Activated T-helper 17 cell treated with anti-CD3 and anti-CD28 coated beads, Interleukin-2, amount 50 U/mL, for 72 hours (primary cell): ENCODE results near the gene SYNGR4. TPM values are rescaled to one million over a fixed set of nuclear protein-coding genes. Genes with fewer than 3 reads are reported as not detected.

Source experiments
- ATAC-seq: fragments of 150-1000 bp; cut with Tn5 transposase; replicated peaks from 2 replicates; pipeline ENCODE4 v1.10.0; 2021; ENCODE audit warnings: mild to moderate bottlenecking, moderate library complexity
- H3K27ac Mint-ChIP-seq: one replicate; pipeline ENCODE4 v1.8.0; 2022; ENCODE audit warnings: mixed read lengths
- H3K27me3 Mint-ChIP-seq: one replicate; pipeline ENCODE4 v1.8.0; 2022; ENCODE audit warnings: mixed read lengths
- H3K36me3 Mint-ChIP-seq: one replicate; pipeline ENCODE4 v1.8.0; 2022; ENCODE audit warnings: low read depth, mild to moderate bottlenecking, mixed read lengths
- H3K4me1 Mint-ChIP-seq: one replicate; pipeline ENCODE4 v1.8.0; 2022; ENCODE audit warnings: mixed read lengths
- H3K4me3 Mint-ChIP-seq: one replicate; pipeline ENCODE4 v1.8.0; 2022; ENCODE audit warnings: mild to moderate bottlenecking, mixed read lengths
- H3K9me3 Mint-ChIP-seq: one replicate; pipeline ENCODE4 v1.8.0; 2022; ENCODE audit warnings: mixed read lengths
- total RNA-seq, 2 donors: library from RNA; stranded (reverse); gene quantifications; one replicate each; pipeline ENCODE4 v1.2.3, GENCODE V29; 2022

Gene SYNGR4
- total RNA-seq, 2 donors from 2014 or later = not detected

DNA sequence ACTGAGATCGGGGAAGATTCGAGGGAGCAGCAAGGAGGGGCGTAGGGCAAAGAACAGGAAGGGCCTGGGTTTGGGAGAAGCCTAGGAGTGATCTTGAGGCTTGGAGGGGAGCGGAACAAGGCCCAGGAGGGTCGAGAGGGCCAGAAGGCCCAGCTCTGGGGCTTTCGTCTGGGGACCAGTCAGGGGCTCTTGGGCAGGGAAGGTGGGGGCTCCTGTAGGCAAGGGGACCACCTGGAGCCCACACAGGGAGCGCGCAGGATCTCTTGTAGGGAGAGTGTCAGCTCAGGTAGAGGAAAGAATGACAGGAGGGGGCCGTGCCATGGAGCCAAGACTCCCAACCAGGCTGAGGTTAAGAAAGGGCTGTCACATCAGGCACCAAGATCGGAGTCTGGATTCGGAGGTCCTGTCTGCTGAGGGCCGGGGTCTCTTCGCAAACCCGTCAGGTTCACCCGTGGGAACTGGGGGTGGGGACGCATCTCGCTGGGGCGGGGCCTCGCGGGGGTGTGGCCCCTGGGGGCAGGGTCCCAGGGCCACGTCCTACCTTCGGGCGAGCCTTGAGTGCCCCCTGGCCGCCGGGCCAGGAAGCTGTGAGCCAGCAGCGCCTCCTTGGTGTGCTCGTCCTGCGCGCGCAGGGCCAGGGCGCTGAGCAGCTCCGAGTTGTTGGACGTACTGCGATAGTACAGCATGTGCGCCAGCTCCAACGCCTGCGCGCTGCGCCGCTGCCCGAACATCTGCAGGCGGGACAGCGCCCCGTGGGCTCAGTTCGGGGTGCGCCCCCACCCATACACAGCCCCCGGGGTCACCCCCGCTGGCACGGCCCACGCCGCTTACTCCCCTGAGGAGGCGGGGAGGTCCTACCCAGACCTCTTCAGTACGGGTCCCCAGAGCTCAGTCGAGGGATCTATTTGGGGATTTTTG, 30.4 kb upstream of the SYNGR4 start:
- ATAC-seq = peak; percentile 77
- no peaks in the 10 kb centered on the region for H3K9me3 Mint-ChIP-seq
- peaks cover 48% of the 10 kb centered on the region for H3K36me3 Mint-ChIP-seq
- H3K27me3 Mint-ChIP-seq = no peaks in the 10 kb centered on the region
- peak overlapping the region; percentile 94 for H3K27ac Mint-ChIP-seq
- H3K4me1 Mint-ChIP-seq = peaks cover 27% of the 10 kb centered on the region
- peak overlapping the region; percentile 91 for H3K4me3 Mint-ChIP-seq

DNA sequence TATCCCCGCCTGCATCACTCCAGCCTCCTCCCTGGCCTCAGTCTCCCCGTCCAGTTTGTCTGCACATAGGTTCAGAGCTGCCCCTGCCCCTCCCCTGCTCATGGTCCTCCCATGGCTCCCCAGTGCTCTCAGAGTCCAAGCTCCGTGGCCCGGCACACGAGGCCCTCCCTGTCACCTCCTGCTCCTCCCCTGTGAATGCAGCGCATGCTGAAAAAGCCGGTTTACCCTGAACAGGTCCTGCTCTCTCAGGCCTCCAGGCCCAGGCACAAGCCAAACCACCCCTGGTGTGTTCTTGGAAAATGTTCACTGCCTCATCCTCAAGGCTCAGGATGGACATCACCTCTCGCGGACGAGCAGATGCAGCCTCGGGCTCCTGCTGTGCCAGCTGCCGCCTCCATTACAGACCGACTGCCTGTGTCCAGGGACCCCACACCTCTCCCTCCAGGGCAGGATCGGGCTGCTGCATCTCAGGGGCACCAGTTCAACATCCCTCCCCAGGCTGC, 25.9 kb upstream of the SYNGR4 start:
- H3K36me3 Mint-ChIP-seq = peaks cover 5% of the 10 kb centered on the region
- H3K9me3 Mint-ChIP-seq = no peaks in the 10 kb centered on the region
- H3K4me3 Mint-ChIP-seq = no peak overlapping the region
- H3K4me1 Mint-ChIP-seq = peaks cover 6% of the 10 kb centered on the region
- ATAC-seq = no peak
- no peaks in the 10 kb centered on the region for H3K27me3 Mint-ChIP-seq
- H3K27ac Mint-ChIP-seq = no peak overlapping the region

DNA sequence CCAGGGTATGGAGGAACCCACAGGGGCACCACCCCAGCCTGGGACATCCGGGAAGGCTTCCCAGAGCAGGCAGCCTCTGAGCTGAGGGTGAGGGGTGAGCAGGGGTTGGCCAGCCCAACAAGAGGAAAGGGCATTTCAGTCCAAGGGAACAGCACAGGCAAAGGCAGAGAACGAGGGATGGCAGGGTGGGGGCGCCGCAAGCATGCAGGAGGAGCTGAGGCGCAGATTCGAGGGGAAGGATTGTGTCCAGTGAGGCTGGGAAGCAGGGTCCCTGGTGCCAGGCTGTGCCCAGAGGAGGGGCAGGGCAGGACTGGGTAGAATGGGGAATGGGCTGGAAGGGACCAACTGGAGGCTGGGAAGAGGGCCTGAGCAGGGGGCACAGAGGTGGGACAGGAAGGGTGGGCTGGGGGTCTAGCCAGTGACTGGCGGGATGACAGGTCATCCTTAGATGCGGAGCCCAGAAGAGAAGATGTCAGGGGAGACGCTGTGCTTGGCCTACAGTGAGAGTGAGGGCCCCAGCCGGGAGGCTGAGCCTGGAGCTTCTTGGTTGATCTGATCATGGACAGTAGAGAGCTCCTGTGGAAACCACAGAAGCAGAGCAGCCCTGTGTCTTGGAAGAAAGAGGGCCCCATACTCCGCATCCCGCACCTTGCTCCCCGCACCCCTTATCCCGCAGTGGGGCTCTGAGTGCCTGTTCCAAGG, 25.2 kb upstream of the SYNGR4 start:
- H3K4me1 Mint-ChIP-seq = peaks cover 6% of the 10 kb centered on the region
- no peak overlapping the region for H3K4me3 Mint-ChIP-seq
- ATAC-seq = no peak
- H3K9me3 Mint-ChIP-seq = no peaks in the 10 kb centered on the region
- H3K27ac Mint-ChIP-seq = peak overlapping the region; percentile 72
- H3K27me3 Mint-ChIP-seq = no peaks in the 10 kb centered on the region
- no peaks in the 10 kb centered on the region for H3K36me3 Mint-ChIP-seq

DNA sequence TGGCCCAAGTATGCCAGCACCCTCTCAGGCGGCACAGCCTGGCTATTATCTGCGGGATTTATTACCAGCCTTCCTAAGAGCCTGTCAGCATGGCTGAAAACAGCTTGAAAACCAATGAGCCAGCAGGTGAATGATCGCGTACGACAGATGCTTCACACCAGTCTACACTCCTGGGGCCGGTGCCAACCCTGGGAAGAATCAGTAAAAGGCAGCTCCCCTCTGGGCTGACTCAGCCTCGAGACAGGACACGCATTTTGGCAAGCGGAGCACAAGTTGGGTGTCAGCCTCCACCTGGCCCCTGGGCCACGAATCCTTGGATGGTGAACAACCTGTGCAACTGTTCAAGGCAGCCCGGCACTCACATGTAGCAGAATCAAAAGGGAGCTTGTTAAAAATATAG, 23.2 kb upstream of the SYNGR4 start:
- no peak for ATAC-seq
- no peaks in the 10 kb centered on the region for H3K4me1 Mint-ChIP-seq
- H3K36me3 Mint-ChIP-seq = no peaks in the 10 kb centered on the region

DNA sequence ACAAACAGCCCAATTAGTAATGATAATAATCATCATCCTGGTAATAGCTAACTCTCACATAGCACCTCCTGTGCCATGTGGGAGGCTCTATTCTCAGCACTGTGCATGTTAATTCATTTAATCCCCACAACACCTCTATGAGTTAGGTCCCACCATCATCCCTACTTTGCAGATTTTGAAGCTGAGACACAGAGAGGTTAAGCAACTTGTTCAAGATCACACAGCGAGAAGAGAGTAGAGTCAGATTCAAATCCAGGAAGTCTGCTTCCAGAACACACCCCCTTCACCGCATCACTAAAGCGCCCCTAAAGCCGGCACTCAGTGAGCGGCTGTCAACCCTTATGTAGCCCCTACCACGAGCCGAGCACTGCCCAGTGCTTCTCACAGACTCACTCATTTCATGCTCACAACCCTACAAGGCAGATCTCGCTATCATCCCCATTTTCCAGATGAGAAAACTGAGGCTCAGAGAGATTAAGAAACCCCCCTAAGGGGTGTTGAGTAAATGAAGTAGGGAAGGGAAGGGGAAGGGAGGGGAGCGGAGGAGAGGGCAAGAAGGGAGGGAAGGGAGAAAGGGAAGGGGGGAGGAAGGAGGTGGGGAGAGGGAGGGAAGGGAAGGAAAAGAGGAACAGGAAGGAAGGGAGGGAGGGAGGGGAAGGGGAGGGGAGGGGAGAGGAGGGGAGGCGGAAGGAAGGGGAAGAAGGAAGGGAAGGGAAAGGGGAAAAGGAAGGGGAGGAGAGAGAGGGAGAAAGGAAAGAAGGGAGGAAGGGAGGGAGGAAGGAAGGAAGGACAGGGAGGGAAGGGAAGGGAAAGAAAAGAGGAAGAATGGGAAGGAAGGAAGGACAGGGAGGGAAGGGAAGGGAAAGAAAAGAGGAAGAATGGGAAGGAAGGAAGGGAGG, 22.4 kb upstream of the SYNGR4 start:
- Mint-ChIP-seq H3K4me1 (no peaks in the 10 kb centered on the region), H3K9me3 (no peaks in the 10 kb centered on the region), H3K27ac (no peak overlapping the region), H3K4me3 (no peak overlapping the region), H3K36me3 (no peaks in the 10 kb centered on the region), H3K27me3 (no peaks in the 10 kb centered on the region)
- ATAC-seq = no peak

More for the DNA sequence above, 23.2 kb upstream of the SYNGR4 start:
- no peaks in the 10 kb centered on the region for H3K9me3 Mint-ChIP-seq
- no peak overlapping the region for H3K4me3 Mint-ChIP-seq
- no peaks in the 10 kb centered on the region for H3K27me3 Mint-ChIP-seq
- H3K27ac Mint-ChIP-seq = no peak overlapping the region

DNA sequence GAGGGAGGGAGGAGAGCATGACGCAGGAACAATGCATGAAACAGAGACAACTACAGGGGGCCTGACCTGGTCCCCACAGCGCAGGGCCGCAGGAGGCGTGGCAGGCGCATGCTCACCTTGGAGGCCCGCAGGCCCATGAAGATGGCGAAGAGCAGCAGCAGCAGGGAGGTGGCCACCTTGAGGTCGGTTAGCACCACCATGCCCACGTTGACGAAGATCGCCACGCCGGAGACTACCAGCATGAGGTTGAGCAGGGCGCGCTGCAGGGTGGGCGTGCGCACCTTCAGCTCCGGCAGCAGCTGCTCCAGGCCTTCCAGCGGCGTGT, 21.8 kb upstream of the SYNGR4 start:
- Mint-ChIP-seq H3K9me3 (no peaks in the 10 kb centered on the region), H3K4me1 (no peaks in the 10 kb centered on the region), H3K36me3 (no peaks in the 10 kb centered on the region), H3K4me3 (no peak overlapping the region), H3K27ac (no peak overlapping the region), H3K27me3 (no peaks in the 10 kb centered on the region)
- ATAC-seq = no peak

DNA sequence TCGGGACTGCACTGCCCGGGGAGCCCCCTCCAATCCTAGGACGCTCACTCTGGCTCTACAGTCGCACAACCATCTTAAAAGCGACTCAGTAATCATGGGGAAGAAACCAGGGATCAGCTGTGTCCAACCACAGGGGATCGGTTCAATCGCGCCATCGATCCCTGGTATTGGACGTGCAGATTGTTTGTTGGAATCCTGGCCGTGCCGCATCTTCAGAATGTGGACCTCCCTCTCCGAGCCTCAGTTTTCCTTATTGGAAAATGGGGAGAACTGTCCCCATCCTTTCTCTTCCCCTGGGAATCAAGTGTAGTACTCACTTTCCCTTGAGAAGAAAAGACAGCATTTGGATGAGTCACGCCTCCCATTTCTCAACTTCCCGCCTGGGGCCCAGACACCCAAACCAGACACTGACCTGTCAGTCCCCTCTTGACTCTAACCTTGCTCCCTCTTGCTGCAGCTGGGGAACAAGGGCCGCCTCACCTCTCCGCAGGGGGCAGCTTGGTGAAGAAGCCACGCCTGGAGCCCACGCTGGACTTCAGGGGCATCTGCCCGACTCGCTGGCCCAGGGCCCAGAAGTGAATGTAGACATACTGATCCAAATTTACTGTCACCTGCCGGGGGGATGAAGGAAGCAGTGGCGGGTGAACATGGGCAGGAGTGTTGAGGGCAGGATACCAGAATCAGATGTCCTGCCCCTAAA, 21.2 kb upstream of the SYNGR4 start:
- H3K4me3 Mint-ChIP-seq = no peak overlapping the region
- no peaks in the 10 kb centered on the region for H3K4me1 Mint-ChIP-seq
- ATAC-seq = no peak
- no peaks in the 10 kb centered on the region for H3K9me3 Mint-ChIP-seq
- H3K36me3 Mint-ChIP-seq = no peaks in the 10 kb centered on the region
- H3K27ac Mint-ChIP-seq = no peak overlapping the region
- H3K27me3 Mint-ChIP-seq = no peaks in the 10 kb centered on the region

DNA sequence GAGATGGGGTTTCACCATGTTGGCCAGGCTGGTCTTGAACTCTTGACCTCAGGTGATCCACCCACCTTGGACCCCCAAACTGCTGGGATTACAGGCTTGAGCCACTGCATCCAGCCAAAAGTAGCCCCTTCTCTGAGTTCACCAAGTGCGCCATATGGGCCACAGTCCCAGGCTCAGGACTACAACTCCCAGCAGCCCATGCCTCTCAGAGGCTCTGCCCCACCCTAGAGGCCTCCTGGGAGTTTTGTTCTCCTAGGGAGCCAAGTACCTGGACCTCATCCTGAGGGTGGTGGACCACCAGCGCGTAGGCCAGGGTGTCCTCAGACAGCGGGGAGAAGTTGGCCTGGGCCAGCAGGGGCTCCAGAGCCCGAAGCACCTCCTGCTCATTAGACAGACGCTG, 19.3 kb upstream of the SYNGR4 start:
- Mint-ChIP-seq H3K4me3 (no peak overlapping the region), H3K9me3 (no peaks in the 10 kb centered on the region), H3K4me1 (peaks cover 6% of the 10 kb centered on the region), H3K36me3 (peaks cover 6% of the 10 kb centered on the region), H3K27ac (no peak overlapping the region), H3K27me3 (no peaks in the 10 kb centered on the region)
- no peak for ATAC-seq

DNA sequence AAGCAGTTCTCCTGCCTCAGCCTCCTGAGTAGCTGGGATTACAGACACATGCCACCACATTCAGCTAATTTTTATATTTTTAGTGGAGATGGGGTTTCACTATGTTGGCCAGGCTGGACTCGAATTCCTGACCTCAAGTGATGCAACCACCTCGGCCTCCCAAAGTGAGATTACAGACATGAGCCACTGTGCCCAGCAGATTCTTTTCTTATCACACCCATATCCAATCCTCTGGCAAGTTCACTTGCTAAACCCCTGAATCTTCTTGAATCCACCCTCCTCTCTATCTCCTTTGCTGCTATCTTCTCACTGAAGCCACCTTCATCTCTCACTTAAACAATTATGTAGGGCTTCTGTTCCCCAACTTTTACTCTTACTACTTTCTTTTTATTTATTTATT, 18.0 kb upstream of the SYNGR4 start:
- no peak overlapping the region for H3K4me3 Mint-ChIP-seq
- ATAC-seq = no peak
- no peak overlapping the region for H3K27ac Mint-ChIP-seq
- H3K4me1 Mint-ChIP-seq = peaks cover 9% of the 10 kb centered on the region
- peaks cover 6% of the 10 kb centered on the region for H3K36me3 Mint-ChIP-seq
- no peaks in the 10 kb centered on the region for H3K27me3 Mint-ChIP-seq
- no peaks in the 10 kb centered on the region for H3K9me3 Mint-ChIP-seq

DNA sequence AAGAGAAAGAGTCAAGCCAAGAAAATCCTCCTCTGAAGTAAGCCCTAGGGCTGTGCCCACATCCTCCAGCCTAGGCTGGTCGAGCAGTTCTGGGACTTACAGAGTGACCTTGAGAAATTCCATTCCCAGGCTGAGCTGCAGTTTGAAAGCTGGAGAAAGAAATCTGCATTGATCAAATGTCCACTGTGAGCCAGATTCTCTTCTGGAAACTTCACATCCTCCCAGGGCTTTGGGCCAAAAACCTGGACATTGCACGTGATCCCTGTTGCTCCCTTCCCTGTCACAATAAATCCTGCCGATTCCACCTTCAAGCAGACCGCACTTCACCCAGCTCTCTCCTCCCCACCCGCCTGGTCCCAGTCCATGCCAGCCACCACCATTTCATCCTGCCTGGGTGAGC, 16.1 kb upstream of the SYNGR4 start:
- ATAC-seq = no peak

DNA sequence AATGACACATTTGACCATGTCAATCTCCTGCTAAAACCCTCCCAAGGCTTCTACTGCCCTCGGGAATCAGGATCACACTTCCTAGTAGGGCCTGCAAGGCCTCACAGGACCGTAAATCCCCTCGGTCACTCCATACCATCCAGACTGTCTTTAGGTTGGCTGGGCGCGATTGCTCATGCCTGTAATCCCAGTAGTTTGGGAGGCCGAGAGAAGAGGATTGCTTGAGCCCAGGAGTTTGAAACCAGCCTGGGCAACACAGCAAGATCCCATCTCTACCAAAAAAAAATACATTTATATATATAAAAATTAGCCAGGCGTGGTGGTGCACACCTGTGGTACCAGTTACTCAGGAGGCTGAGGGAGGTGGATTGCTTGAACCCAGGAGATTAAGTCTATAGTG, 15.4 kb upstream of the SYNGR4 start:
- Mint-ChIP-seq H3K36me3 (peaks cover 6% of the 10 kb centered on the region), H3K4me1 (peaks cover 14% of the 10 kb centered on the region), H3K9me3 (no peaks in the 10 kb centered on the region), H3K27ac (peak overlapping the region; percentile 3), H3K27me3 (no peaks in the 10 kb centered on the region), H3K4me3 (no peak overlapping the region)
- no peak for ATAC-seq

More for the DNA sequence above, 16.1 kb upstream of the SYNGR4 start:
- Mint-ChIP-seq H3K4me3 (no peak overlapping the region), H3K36me3 (peaks cover 6% of the 10 kb centered on the region), H3K27me3 (no peaks in the 10 kb centered on the region), H3K4me1 (peaks cover 14% of the 10 kb centered on the region), H3K9me3 (no peaks in the 10 kb centered on the region), H3K27ac (peak overlapping the region; percentile 3)

DNA sequence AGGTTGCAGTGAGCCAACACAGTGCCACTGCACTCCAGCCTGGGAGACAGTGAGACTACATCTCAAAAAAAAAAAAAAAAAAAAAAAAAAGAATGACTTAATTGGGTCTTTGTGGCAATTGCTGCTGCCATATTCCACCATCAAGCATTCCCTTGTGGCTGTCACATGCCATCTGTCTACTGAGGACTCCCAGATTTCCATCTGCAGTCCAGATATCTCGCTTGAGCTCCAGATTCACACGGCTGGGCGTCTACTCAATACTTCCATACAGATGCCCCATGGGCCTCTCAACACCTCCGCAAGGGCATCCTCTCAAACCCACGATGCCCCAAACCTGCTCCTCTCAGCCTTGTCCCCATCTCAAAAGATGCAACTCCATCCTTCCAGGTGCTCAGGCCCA, 13.3 kb upstream of the SYNGR4 start:
- Mint-ChIP-seq H3K36me3 (peaks cover 6% of the 10 kb centered on the region), H3K9me3 (no peaks in the 10 kb centered on the region), H3K27ac (no peak overlapping the region), H3K4me1 (peaks cover 14% of the 10 kb centered on the region), H3K27me3 (no peaks in the 10 kb centered on the region), H3K4me3 (no peak overlapping the region)
- ATAC-seq = no peak

DNA sequence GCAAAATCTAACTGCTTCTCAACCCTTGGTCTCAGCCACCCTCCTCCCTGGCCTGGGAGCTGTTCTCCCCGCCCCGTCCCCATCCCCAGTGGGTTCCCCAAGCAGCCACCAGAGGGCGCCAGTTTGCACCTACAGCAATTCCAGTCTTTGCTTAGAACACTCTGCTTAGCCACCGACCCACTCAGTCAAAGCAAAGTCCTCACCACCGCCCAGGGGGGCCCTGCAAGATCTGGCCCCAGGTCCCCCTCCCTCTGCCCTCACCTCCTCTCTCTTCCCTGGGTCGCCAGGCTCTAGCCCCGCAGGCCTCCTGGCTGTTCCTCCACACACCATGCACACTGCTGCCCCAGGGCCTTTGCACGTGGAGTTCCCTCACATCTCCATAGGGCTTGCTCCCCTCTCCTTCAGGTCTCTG, 12.8 kb upstream of the SYNGR4 start:
- Mint-ChIP-seq H3K4me1 (peaks cover 14% of the 10 kb centered on the region), H3K27ac (no peak overlapping the region), H3K27me3 (no peaks in the 10 kb centered on the region), H3K9me3 (no peaks in the 10 kb centered on the region), H3K36me3 (peaks cover 6% of the 10 kb centered on the region), H3K4me3 (no peak overlapping the region)
- peak; percentile 98 for ATAC-seq

DNA sequence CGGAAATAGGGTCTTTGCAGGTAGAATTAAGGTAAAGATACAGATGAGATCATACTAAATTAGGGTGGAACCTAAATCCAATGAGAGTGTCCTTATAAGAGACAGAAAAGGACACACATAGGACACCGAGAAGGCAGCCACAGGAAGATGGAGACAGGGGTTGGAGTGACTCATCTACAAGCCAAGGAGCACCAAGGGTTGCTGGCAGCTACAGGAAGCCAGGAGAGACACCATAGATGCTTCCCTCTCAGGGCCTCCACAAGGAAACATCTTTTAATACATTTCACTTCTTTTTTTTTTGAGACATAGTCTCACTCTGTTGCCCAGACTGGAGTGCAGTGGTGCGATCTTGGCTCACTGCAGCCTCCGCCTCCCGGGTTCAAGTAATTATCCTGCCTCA, 10.5 kb upstream of the SYNGR4 start:
- Mint-ChIP-seq H3K27me3 (no peaks in the 10 kb centered on the region), H3K36me3 (peaks cover 5% of the 10 kb centered on the region), H3K27ac (no peak overlapping the region), H3K4me1 (peaks cover 8% of the 10 kb centered on the region), H3K4me3 (no peak overlapping the region), H3K9me3 (no peaks in the 10 kb centered on the region)
- no peak for ATAC-seq
